Skeletal muscle satellite cell (primary cell): ENCODE results near the gene ASTN2.
A peak's percentile ranks its signal among the peaks of the same experiment; 100 is the strongest.

ENCODE experiments used
- H3K27me3 ChIP-seq: 2 replicates; pipeline ENCODE4 v1.7.0; 2013; ENCODE audit warnings: low read length; ENCODE audit not compliant: control insufficient read depth, insufficient read depth
- H3K36me3 ChIP-seq: 2 replicates; pipeline ENCODE4 v1.7.0; 2013; ENCODE audit warnings: mild to moderate bottlenecking, control low read depth, low read length; ENCODE audit not compliant: insufficient read depth
- H3K4me1 ChIP-seq: 2 replicates; pipeline ENCODE4 v1.7.0; 2013; ENCODE audit warnings: low read length; ENCODE audit not compliant: control insufficient read depth, insufficient read depth
- H3K4me2 ChIP-seq: 2 replicates; pipeline ENCODE4 v1.7.0; 2013; ENCODE audit warnings: mild to moderate bottlenecking, low read length
- H3K4me3 ChIP-seq: 2 replicates; pipeline ENCODE4 v1.7.0; 2013; ENCODE audit warnings: low read length
- H3K9ac ChIP-seq: 2 replicates; pipeline ENCODE4 v1.7.0; 2013; ENCODE audit warnings: mild to moderate bottlenecking, low read depth, low read length, moderate library complexity
- H3K9me3 ChIP-seq: replicated peaks from 2 replicates; pipeline ENCODE4 v1.7.0; 2013; ENCODE audit warnings: mild to moderate bottlenecking, control low read depth, low read length

The ASTN2 gene

DNA sequence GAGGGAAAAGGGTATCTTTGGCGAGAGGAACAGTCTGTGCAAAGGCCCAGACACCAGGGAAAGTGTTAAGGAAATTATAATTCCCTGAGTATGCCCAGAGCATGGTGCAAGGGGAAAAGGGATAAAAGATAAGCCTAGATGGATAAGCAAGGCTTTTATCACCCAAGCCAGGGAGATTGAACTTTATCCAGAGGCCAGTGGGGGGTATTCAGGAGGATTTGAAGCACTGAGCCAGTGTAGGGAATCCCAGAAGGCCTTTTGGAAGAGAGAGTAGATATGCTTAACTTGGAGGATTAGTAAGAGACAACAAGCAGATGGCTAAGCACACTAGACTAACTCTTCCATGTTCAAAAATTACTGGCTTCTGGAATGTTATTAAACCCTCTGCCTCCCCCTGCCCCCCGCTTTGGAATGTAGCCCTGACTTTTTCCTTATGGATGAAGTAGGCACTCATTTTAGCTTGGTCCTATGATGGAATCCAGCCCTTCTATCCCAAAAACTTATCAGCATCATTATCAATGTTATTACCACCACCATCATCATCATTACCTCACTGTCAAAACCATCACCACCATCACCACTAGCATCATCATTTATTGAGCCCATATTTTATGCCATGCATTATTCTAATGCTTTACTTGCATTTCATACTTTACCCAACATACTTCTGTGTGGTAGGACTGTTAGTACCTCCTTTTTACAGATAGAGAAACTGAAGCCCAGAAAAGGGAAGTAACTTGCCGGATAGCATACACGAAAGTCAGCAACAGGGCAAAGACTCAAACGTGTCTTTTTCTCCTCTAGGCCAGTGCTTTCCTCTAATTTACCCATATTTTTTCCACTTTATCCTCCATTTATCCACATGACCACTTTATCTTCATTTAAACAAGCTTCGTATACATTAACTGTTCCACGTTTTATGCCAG, 1024.3 kb downstream of the ASTN2 start:
- no peaks in the 10 kb centered on the region for H3K9me3 ChIP-seq
- no peaks in the 10 kb centered on the region for H3K27me3 ChIP-seq
- H3K4me1 ChIP-seq: no peaks in the 10 kb centered on the region
- no peaks in the 10 kb centered on the region for H3K36me3 ChIP-seq
- H3K4me3 ChIP-seq: no peak overlapping the region
- H3K9ac ChIP-seq: no peak overlapping the region
- H3K4me2 ChIP-seq: no peak overlapping the region

DNA sequence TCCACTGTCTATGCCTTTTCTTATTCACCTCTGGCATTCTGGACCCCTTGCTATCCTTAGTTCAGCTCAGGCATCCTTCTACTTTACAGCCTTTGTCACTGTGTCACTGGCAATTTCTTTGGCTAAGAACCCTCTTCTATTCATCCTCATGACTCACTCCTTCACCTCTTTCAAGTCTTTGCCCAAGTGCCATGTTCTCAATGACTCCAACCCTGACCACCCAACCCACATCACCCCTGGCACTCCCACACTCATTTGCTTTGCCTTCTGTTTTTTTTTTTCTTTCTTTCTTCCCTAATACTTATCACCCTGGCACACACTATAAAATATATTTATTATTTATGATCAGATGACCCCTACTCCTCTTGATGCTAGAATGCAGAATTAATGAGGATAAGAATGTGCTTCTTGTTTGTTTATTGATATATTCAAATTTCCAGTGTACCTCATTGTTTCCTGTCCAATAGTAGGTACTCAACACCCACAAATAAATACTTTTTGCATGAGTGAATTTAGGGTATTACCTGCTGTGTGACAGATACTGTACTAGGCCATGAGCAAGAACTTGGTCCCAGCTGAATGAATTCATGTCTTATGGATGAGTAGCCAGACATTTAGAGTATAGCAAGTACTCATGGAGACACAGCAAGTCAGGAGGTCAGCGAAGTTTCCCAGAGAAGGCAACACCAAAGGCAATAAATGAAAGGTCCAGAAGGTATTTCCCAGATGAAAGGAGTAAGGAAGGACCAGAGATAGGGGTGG, 1025.1 kb downstream of the ASTN2 start:
- H3K4me1 ChIP-seq: no peaks in the 10 kb centered on the region
- no peaks in the 10 kb centered on the region for H3K27me3 ChIP-seq
- H3K4me3 ChIP-seq: no peak overlapping the region
- H3K9me3 ChIP-seq: no peaks in the 10 kb centered on the region
- no peak overlapping the region for H3K4me2 ChIP-seq
- no peaks in the 10 kb centered on the region for H3K36me3 ChIP-seq
- no peak overlapping the region for H3K9ac ChIP-seq

DNA sequence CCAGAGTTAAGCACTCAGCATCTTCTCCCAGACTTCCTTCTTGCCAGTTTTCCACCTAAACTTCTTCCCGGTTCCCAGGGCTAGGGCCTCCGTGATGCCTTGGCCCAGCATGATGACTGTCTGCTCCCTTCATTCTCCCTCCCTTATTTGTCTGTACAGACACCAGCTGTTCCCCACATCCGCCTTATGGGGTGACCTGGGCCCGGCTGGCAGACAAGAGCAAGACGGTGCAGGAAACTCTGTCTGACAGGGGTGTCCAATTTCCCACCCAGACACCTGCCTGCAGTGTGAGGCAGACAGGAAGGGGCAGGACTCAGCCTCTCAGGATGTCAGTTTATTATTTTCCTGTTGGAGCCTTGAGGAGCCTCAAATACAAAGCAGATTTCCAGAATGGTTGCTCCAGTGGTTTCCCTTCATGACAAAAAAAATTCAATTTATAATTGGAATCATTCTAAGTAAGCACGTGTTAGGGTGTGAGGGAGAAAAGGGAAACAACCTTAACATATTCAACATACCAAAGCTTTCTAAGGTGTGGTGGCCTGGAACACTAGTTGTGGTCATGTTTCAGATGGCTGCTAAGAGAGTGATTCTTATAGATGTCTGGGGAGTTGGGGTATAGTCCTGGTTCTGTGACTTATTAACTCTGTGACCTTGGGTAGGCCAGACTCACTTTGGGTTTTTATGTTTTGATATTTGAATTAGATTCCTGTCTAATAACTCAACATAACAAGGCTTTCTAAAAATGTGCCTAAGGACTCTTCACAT, 1026.7 kb downstream of the ASTN2 start:
- Histone ChIP-seq H3K9ac (no peak overlapping the region), H3K27me3 (no peaks in the 10 kb centered on the region), H3K36me3 (no peaks in the 10 kb centered on the region), H3K4me1 (no peaks in the 10 kb centered on the region), H3K4me2 (no peak overlapping the region), H3K4me3 (no peak overlapping the region), H3K9me3 (no peaks in the 10 kb centered on the region)

DNA sequence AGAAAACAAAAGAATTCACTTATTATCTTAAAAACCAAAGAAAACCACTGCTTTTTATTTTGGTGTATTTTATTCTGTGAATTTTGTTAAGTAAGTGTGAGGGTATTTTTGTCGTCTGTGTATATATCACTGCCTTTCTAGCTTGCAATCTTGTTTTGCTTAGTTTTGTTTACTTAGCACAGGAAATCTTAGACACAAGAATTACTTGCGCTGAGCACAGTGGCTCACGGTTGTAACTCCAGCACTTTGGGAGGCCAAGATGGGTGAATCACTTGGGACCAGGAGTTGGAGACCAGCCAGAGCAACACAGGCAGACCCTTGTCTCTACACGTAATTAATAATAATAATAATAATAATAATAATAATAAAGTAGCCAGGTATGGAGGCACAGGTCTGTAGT, 1030.9 kb downstream of the ASTN2 start:
- Histone ChIP-seq H3K9me3 (no peaks in the 10 kb centered on the region), H3K4me1 (no peaks in the 10 kb centered on the region), H3K9ac (no peak overlapping the region), H3K4me2 (no peak overlapping the region), H3K4me3 (no peak overlapping the region), H3K27me3 (peaks cover 3% of the 10 kb centered on the region), H3K36me3 (no peaks in the 10 kb centered on the region)

DNA sequence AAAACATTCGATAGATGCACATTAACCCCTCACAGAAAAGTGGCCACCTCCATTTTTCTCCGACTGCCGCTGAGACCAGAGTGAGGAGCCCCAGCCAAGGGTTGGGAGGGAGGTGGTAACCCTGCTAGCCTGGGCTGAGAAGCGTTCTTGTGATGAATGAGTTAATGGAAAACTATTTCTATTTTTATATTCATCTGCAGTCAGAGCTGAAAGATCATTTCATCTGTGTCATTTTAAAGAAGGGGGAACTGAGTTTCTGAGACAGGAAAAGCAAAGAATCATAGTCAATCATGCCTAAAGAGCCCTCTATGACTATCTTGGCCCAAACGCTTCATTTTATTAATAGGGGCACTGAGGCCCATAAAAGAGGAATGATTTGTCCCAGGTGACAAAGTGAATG, 1031.7 kb downstream of the ASTN2 start:
- no peaks in the 10 kb centered on the region for H3K4me1 ChIP-seq
- H3K4me3 ChIP-seq: no peak overlapping the region
- H3K9ac ChIP-seq: no peak overlapping the region
- H3K9me3 ChIP-seq: no peaks in the 10 kb centered on the region
- H3K27me3 ChIP-seq: peaks cover 3% of the 10 kb centered on the region
- no peak overlapping the region for H3K4me2 ChIP-seq
- no peaks in the 10 kb centered on the region for H3K36me3 ChIP-seq

DNA sequence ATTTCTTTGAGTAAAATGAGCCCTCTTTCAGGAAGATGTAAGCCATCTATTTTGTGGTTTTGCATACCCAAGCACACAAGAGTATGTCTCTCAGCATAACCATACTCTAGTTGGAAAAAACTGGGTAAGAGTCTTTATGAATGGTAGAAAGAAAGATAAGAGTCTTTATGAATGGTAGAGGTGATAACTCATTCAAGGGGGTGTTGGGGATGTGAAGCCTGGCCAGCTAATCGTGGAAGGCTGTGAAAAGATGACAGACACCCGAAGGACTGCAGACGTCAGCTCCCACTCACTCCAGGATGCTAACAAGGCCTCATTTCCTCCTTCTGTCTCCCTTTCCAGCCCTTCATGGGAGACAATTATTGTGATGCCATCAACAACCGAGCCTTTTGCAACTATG, 1032.8 kb downstream of the ASTN2 start:
- Histone ChIP-seq H3K36me3 (no peaks in the 10 kb centered on the region), H3K4me2 (no peak overlapping the region), H3K27me3 (peaks cover 3% of the 10 kb centered on the region), H3K9ac (no peak overlapping the region), H3K4me3 (no peak overlapping the region), H3K9me3 (no peaks in the 10 kb centered on the region), H3K4me1 (peaks cover 11% of the 10 kb centered on the region)

DNA sequence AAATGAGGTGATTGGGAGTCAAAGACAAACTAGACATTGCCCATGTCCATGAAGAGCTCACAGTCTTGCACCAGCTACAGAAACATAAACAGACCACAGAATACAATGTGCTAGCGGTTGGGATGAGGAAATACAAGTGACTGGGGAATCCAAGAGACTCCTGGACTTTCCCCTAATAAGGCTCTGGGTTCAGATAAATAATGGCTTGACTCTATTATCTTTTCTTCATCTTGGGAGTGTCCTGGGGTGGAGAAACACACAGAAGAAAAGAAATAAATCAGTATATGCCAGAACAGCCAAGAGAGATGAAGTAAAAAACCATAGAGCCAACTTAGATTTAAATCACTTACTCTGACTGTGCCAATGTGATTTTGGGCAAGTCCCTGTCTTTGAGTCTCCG, 1033.5 kb downstream of the ASTN2 start:
- Histone ChIP-seq H3K9ac (no peak overlapping the region), H3K27me3 (peaks cover 3% of the 10 kb centered on the region), H3K4me3 (no peak overlapping the region), H3K9me3 (no peaks in the 10 kb centered on the region), H3K4me2 (no peak overlapping the region), H3K4me1 (peaks cover 16% of the 10 kb centered on the region), H3K36me3 (no peaks in the 10 kb centered on the region)

DNA sequence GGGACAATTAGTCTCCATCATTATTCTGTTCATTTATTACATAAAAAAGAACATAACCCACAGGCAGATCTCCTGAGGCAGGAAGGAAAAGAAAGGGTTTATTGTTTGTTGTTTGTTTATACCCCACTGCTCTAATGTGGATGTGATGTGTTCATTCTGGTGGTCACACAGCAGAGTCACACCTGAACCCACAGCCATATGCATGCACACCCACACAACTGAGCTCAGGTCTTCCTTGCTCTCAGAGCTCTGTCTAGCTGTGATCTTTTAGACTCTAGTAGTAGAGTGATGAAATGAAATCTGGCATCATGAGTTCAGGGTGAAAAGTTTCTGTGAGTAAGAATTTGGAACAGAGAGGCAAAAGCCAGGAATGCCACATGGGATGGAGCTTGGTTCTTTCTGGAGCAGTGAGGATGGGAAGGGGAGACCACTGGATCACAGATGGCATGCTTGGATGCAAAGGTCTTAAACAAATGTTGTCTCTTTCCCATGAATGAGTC, 1034.3 kb downstream of the ASTN2 start:
- no peaks in the 10 kb centered on the region for H3K9me3 ChIP-seq
- peaks cover 16% of the 10 kb centered on the region for H3K4me1 ChIP-seq
- H3K36me3 ChIP-seq: no peaks in the 10 kb centered on the region
- no peak overlapping the region for H3K4me3 ChIP-seq
- peaks cover 3% of the 10 kb centered on the region for H3K27me3 ChIP-seq
- no peak overlapping the region for H3K9ac ChIP-seq
- no peak overlapping the region for H3K4me2 ChIP-seq

DNA sequence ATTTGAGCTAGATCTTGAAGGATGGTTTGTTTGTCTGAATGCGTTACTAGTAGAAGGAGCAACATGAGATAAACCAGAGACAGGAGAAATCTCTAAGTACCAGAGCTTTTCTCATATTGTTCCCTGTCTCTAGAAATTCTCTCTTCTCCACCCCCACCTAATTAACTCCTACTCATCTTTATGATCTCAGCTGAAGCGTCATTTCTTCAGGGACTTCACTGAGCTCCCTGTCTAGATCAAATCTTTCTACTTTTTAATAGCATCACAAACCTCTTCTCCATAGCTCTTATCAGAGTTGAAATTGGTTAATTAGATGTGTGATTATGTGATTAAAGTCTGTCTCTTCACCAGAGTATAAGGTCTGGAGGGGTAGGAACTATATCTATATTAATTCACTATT, 1035.0 kb downstream of the ASTN2 start:
- H3K36me3 ChIP-seq: no peaks in the 10 kb centered on the region

DNA sequence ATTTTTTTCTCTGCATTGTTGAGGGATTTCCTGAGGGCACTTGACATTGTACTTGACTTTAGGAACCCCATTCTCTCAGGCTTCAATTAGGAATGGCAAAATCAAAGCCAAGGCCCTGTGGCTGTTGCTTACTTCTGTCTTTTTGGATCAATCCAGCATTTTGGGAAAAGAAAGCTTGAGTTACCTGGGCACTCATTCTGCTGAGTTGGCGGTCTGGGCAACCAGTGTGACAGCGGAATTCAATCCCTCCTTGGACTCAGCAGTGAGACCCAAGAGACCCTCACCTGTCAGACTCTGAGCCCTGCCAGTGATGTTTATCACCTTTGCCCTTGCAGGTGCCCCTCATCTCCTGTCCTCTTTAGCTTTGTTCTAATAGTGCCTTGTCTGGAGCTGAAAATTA, 1036.0 kb downstream of the ASTN2 start:
- Histone ChIP-seq H3K9me3 (no peaks in the 10 kb centered on the region), H3K4me1 (peaks cover 16% of the 10 kb centered on the region), H3K4me2 (no peak overlapping the region), H3K4me3 (no peak overlapping the region), H3K36me3 (no peaks in the 10 kb centered on the region), H3K27me3 (peaks cover 3% of the 10 kb centered on the region), H3K9ac (no peak overlapping the region)

More for the DNA sequence above, 1035.0 kb downstream of the ASTN2 start:
- Histone ChIP-seq H3K4me3 (no peak overlapping the region), H3K9me3 (no peaks in the 10 kb centered on the region), H3K9ac (no peak overlapping the region), H3K4me1 (peaks cover 16% of the 10 kb centered on the region), H3K27me3 (peaks cover 3% of the 10 kb centered on the region), H3K4me2 (no peak overlapping the region)

DNA sequence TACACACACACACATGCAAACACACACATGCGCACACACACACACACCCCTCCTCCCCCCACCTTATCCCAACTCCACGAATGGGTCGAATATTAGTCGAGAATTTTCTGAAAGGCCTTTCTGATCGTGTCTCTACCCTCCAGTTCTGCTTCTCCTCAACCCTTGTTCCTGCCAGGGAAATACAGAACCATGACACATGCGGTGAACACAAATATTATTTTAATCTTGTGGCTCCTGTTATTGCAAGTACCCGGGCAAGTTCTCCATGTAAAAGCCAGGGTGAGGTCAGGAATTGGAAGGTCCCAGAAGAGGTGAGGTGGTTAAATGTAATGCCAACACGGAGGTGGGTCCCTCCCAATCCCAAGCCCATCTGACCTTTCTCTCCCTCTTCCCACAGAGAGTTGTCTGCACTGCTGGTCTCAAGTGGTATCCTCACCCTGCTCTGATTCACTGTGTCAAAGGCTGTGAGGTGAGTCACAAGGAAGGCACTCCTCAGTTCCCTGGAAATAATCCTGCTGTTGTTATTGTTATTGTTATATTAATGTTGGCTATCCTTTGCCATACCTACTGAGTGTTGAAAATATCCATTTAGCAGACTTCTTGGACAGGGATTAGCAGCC, 1037.6 kb downstream of the ASTN2 start:
- H3K36me3 ChIP-seq: no peaks in the 10 kb centered on the region
- peaks cover 16% of the 10 kb centered on the region for H3K4me1 ChIP-seq
- H3K9me3 ChIP-seq: no peaks in the 10 kb centered on the region
- H3K9ac ChIP-seq: no peak overlapping the region
- H3K4me2 ChIP-seq: peak overlapping the region; percentile 51
- H3K27me3 ChIP-seq: peaks cover 3% of the 10 kb centered on the region
- H3K4me3 ChIP-seq: peak overlapping the region; percentile 2
